ENCODE data around the gene SORCS2. TPM values are rescaled to one million over a fixed set of nuclear protein-coding genes. Genes with fewer than 3 reads are reported as not detected.

The SORCS2 gene
- total and polyA plus RNA-seq, 2 experiments from 2014 or later: 0.92 to 6.9 TPM

DNA sequence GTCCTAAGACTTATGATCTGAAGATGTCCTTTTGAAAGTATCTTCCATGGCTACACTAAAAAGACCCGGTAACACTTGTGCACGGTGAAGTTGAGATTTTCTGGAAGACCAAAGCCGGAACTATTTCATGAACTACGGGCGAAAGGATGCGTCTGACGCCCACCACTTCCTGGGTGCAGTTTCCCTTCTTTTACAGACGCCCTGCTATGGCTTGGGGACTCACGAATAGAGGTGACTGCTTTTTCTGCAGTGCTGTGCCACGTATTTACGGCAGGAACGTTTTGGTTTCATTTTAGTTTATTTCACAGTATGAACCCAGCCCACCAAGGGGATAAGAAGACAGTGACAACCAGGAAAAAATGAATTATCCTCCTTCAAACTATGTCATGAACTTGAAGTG, 566.9 kb downstream of the SORCS2 start:
- TF ChIP-seq, protein P1, sequence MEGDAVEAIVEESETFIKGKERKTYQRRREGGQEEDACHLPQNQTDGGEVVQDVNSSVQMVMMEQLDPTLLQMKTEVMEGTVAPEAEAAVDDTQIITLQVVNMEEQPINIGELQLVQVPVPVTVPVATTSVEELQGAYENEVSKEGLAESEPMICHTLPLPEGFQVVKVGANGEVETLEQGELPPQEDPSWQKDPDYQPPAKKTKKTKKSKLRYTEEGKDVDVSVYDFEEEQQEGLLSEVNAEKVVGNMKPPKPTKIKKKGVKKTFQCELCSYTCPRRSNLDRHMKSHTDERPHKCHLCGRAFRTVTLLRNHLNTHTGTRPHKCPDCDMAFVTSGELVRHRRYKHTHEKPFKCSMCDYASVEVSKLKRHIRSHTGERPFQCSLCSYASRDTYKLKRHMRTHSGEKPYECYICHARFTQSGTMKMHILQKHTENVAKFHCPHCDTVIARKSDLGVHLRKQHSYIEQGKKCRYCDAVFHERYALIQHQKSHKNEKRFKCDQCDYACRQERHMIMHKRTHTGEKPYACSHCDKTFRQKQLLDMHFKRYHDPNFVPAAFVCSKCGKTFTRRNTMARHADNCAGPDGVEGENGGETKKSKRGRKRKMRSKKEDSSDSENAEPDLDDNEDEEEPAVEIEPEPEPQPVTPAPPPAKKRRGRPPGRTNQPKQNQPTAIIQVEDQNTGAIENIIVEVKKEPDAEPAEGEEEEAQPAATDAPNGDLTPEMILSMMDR (IDR thresholded peaks at IDR 0.05; ENCODE audit: low read depth, low read length): no peak
- H3K36me3 ChIP-seq: no peaks in the 10 kb centered on the region
- no peak overlapping the region for H3K4me3 ChIP-seq

DNA sequence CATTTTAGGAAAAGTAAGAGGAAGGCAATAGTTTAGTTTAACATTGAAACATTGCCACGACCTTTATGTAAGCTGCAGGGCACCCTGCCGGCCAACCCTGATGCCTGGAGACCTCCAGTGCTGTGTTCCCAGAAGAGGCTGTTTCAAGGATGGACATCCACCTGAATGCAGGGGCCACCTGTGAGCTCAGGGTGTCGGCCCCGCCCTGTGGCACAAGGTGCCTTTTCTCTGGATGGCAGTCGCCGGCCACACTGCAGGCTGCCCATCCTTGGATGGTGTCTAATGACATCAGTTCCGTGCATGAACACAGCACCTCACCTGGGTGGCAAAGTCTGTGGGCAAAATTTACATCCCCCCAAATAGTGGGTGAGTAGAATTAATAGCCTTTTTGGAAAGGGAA, 567.3 kb downstream of the SORCS2 start:
- Histone ChIP-seq H3K27ac (no peak overlapping the region), H3K4me1 (ENCODE audit: low read depth) (no peaks in the 10 kb centered on the region), H3K36me3 (no peaks in the 10 kb centered on the region), H3K9me3 (ENCODE audit: low read depth) (no peaks in the 10 kb centered on the region), H3K4me3 (no peak overlapping the region), H3K27me3 (no peaks in the 10 kb centered on the region)
- TF ChIP-seq, protein P1 (IDR thresholded peaks at IDR 0.05; ENCODE audit: low read depth, low read length): no peak
- DNase-seq (ENCODE audit: low read depth in 1 of 2, low spot score in 1 of 2): no peak

More for the DNA sequence above, 566.9 kb downstream of the SORCS2 start:
- no peak overlapping the region for H3K27ac ChIP-seq
- H3K9me3 ChIP-seq (ENCODE audit: low read depth): no peaks in the 10 kb centered on the region
- no peaks in the 10 kb centered on the region for H3K27me3 ChIP-seq
- no peak for DNase-seq (ENCODE audit: low read depth in 1 of 2, low spot score in 1 of 2)
- no peaks in the 10 kb centered on the region for H3K4me1 ChIP-seq (ENCODE audit: low read depth)

DNA sequence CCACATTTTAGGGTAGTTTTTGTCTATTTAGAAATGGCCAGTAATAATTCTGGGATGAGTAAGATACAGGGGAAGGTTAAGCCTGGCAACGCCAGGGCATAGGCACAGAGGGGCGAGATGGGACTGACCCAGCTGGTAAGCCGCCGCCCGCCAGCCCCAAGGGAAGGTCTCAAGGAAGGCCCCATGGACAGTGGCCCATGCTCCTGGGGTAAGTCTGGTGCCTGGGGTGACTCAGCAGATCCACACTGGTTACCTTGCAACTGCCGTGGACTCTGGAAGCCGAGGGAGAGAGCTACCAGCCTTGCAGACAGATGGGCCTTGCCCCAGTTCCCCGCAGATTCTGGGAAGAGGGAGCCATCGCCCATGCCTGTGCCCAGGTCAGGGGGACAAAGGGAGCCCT, 567.9 kb downstream of the SORCS2 start:
- Histone ChIP-seq H3K27ac (no peak overlapping the region), H3K4me3 (no peak overlapping the region), H3K9me3 (ENCODE audit: low read depth) (no peaks in the 10 kb centered on the region), H3K36me3 (no peaks in the 10 kb centered on the region), H3K27me3 (no peaks in the 10 kb centered on the region), H3K4me1 (ENCODE audit: low read depth) (no peaks in the 10 kb centered on the region)
- no peak for DNase-seq (ENCODE audit: low read depth in 1 of 2, low spot score in 1 of 2)
- TF ChIP-seq, protein P1 (IDR thresholded peaks at IDR 0.05; ENCODE audit: low read depth, low read length): no peak

DNA sequence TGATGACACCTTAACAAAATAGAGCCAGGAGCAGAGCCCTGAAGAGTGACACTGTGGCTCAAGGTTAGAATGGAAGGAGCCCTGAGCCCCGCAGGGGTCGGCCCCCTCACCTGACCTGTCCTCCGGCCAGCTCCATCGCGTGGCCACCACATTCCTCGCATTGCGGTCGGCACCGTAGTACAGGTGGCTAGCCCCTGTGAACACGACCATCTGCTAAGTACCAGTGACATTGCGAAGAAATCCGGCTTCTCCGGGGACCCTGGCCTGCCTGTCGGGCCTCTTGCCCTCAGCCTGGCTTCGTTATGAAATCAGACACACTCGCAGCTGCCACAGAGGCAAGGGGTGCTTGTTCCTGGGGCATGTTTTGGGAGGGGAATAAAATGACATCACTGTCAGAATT, 568.4 kb downstream of the SORCS2 start:
- Histone ChIP-seq H3K9me3 (ENCODE audit: low read depth) (no peaks in the 10 kb centered on the region), H3K4me1 (ENCODE audit: low read depth) (no peaks in the 10 kb centered on the region), H3K27me3 (no peaks in the 10 kb centered on the region), H3K4me3 (no peak overlapping the region), H3K36me3 (no peaks in the 10 kb centered on the region), H3K27ac (no peak overlapping the region)
- DNase-seq (ENCODE audit: low read depth in 1 of 2, low spot score in 1 of 2): no peak
- TF ChIP-seq, protein P1 (IDR thresholded peaks at IDR 0.05; ENCODE audit: low read depth, low read length): no peak

DNA sequence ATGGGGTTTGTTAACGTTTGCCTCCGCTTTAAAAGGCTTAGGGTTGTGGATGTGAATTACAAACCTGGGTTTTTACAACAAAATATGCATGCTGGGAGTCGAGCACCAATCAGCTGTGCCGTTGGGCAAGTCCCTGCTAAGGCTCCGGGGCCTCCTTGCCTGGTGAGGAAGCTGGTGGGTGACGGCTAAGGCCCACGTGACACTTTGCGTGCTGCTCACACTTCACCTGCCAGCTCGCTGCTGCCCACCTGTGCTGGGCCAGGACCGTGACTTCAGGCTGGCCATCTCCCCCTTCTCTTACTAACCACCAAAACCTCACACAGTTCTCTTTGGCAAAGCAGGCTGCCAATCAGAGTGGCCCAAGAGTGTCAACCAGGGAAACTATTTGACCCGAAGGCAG, 569.0 kb downstream of the SORCS2 start:
- no peaks in the 10 kb centered on the region for H3K36me3 ChIP-seq
- no peak for DNase-seq (ENCODE audit: low read depth in 1 of 2, low spot score in 1 of 2)

More for the DNA sequence above, 569.0 kb downstream of the SORCS2 start:
- no peaks in the 10 kb centered on the region for H3K27me3 ChIP-seq
- TF ChIP-seq, protein P1 (IDR thresholded peaks at IDR 0.05; ENCODE audit: low read depth, low read length): no peak
- H3K9me3 ChIP-seq (ENCODE audit: low read depth): no peaks in the 10 kb centered on the region
- H3K27ac ChIP-seq: no peak overlapping the region
- no peaks in the 10 kb centered on the region for H3K4me1 ChIP-seq (ENCODE audit: low read depth)
- H3K4me3 ChIP-seq: no peak overlapping the region

Measured in cardiac muscle cell (in vitro differentiated cells and primary cell).